ENCODE results near the gene MTMR2. TPM values are rescaled to one million over a fixed set of nuclear protein-coding genes. Genes with fewer than 3 reads are reported as not detected.

MTMR2 gene
- polyA plus RNA-seq, 1 donor from 2014 or later, result 30.9 TPM

- TF ChIP-seq RAD21 (conservative IDR thresholded peaks at IDR 0.05) (no peak), EP300 (conservative IDR thresholded peaks at IDR 0.05; ENCODE audit: poor library complexity, severe bottlenecking) (no peak), REST (IDR thresholded peaks at IDR 0.05; ENCODE audit: borderline replicate concordance) (no peak), EZH2 (IDR thresholded peaks at IDR 0.05; ENCODE audit: borderline replicate concordance, insufficient read depth, low read length, poor library complexity, severe bottlenecking) (no peak), MXI1 (conservative IDR thresholded peaks at IDR 0.05; ENCODE audit: poor library complexity, severe bottlenecking) (no peak), SMC3 (conservative IDR thresholded peaks at IDR 0.05; ENCODE audit: poor library complexity) (no peak), POLR2AphosphoS5 (IDR thresholded peaks at IDR 0.05) (no peak), CTCF (IDR thresholded peaks at IDR 0.05; ENCODE audit: poor library complexity, severe bottlenecking) (no peak), TAF1 (IDR thresholded peaks at IDR 0.05; ENCODE audit: low read depth) (no peak)
These were observed 9.7 kb upstream of the MTMR2 start for GRCh38 chr11:95933594-95933993.

GRCh38 chr11:95931916-95932315 lies 8.0 kb upstream of the MTMR2 start:
- Histone ChIP-seq H3K27me3 (ENCODE audit: insufficient read depth, low read depth, low read length) (no peaks in the 10 kb centered on the region), H3K9ac (ENCODE audit: low read length) (no peak overlapping the region), H3K27ac (ENCODE audit: low read length) (no peak overlapping the region), H3K79me2 (replicated peaks; ENCODE audit: insufficient read depth, low read length) (no peaks in the 10 kb centered on the region), H3F3A (ENCODE audit: insufficient read depth, low read length, poor library complexity, severe bottlenecking) (no peaks in the 10 kb centered on the region), H4K20me1 (ENCODE audit: insufficient read depth) (no peaks in the 10 kb centered on the region), H2AFZ (ENCODE audit: low read depth, low read length) (no peak overlapping the region), H3K4me3 (ENCODE audit: low read length) (no peak overlapping the region), H3K9me3 (ENCODE audit: low read length) (no peaks in the 10 kb centered on the region), H3K9me2 (ENCODE audit: insufficient read depth, low read length) (no peaks in the 10 kb centered on the region), H3K4me2 (ENCODE audit: low read length) (no peak overlapping the region), H3K36me3 (ENCODE audit: insufficient read depth, low read length) (no peaks in the 10 kb centered on the region)
- TF ChIP-seq EP300 (conservative IDR thresholded peaks at IDR 0.05; ENCODE audit: poor library complexity, severe bottlenecking) (no peak), RAD21 (conservative IDR thresholded peaks at IDR 0.05) (no peak), MXI1 (conservative IDR thresholded peaks at IDR 0.05; ENCODE audit: poor library complexity, severe bottlenecking) (no peak), TAF1 (IDR thresholded peaks at IDR 0.05; ENCODE audit: low read depth) (no peak), CTCF (IDR thresholded peaks at IDR 0.05; ENCODE audit: poor library complexity, severe bottlenecking) (no peak), SMC3 (conservative IDR thresholded peaks at IDR 0.05; ENCODE audit: poor library complexity) (no peak), REST (IDR thresholded peaks at IDR 0.05; ENCODE audit: borderline replicate concordance) (no peak), POLR2AphosphoS5 (IDR thresholded peaks at IDR 0.05) (no peak), EZH2 (IDR thresholded peaks at IDR 0.05; ENCODE audit: borderline replicate concordance, insufficient read depth, low read length, poor library complexity, severe bottlenecking) (no peak)

More at GRCh38 chr11:95933594-95933993, 9.7 kb upstream of the MTMR2 start:
- H3K4me3 ChIP-seq (ENCODE audit: low read length), result no peak overlapping the region
- no peaks in the 10 kb centered on the region for H3K27me3 ChIP-seq (ENCODE audit: insufficient read depth, low read depth, low read length)
- H3K27ac ChIP-seq (ENCODE audit: low read length), result no peak overlapping the region
- no peak overlapping the region for H3K4me2 ChIP-seq (ENCODE audit: low read length)
- no peaks in the 10 kb centered on the region for H3K36me3 ChIP-seq (ENCODE audit: insufficient read depth, low read length)
- H3K9me2 ChIP-seq (ENCODE audit: insufficient read depth, low read length), result no peaks in the 10 kb centered on the region
- H2AFZ ChIP-seq (ENCODE audit: low read depth, low read length), result no peak overlapping the region
- H4K20me1 ChIP-seq (ENCODE audit: insufficient read depth), result no peaks in the 10 kb centered on the region
- no peaks in the 10 kb centered on the region for H3F3A ChIP-seq (ENCODE audit: insufficient read depth, low read length, poor library complexity, severe bottlenecking)
- no peaks in the 10 kb centered on the region for H3K9me3 ChIP-seq (ENCODE audit: low read length)
- H3K79me2 ChIP-seq (replicated peaks; ENCODE audit: insufficient read depth, low read length), result no peaks in the 10 kb centered on the region
- no peak overlapping the region for H3K9ac ChIP-seq (ENCODE audit: low read length)
